Jurkat, Clone E6-1 (cell line): ENCODE data around the gene COL4A3.

Experiments
- DNase-seq: peaks from one replicate; pipeline ENCODE4 v3.0.0-alpha.2; 2011; ENCODE audit warnings: low read depth, low spot score
- H3K4me3 ChIP-seq: 2 replicates; pipeline ENCODE4 v1.5.1; 2011; ENCODE audit warnings: mild to moderate bottlenecking, low read length, control low read depth, moderate library complexity

The COL4A3 gene

GRCh38 chr2:227257820-227258219, 93.4 kb downstream of the COL4A3 start:
- no peak for DNase-seq
- no peak overlapping the region for H3K4me3 ChIP-seq

DNA sequence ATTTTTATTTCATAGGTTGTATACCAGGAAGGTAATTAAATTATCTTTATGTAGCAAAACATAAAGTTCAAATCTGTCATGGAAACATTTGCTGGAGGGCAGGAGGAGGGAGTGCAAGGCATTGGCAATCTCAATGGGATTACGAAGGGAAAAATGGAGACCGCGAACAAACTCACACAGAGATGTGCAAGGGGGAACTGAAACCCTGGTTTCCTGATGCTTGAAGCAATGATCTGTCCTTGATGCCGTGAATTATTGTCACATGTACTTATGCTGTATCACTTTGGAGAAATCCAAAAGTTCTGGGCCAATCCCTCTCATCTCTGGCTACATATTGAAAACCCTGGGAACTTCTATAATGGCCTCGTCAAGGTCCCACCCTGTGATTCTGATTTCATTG, 95.6 kb downstream of the COL4A3 start:
- DNase-seq, result no peak

GRCh38 chr2:227267410-227268115, 103.1 kb downstream of the COL4A3 start:
- no peak for DNase-seq
- H3K4me3 ChIP-seq, result no peak overlapping the region

More for the DNA sequence above, 95.6 kb downstream of the COL4A3 start:
- H3K4me3 ChIP-seq, result no peak overlapping the region

GRCh38 chr2:227280895-227281294, 116.5 kb downstream of the COL4A3 start:
- DNase-seq, result no peak

GRCh38 chr2:227285741-227286236, 121.4 kb downstream of the COL4A3 start:
- no peak for DNase-seq
- no peak overlapping the region for H3K4me3 ChIP-seq

More at GRCh38 chr2:227280895-227281294, 116.5 kb downstream of the COL4A3 start:
- H3K4me3 ChIP-seq, result no peak overlapping the region

DNA sequence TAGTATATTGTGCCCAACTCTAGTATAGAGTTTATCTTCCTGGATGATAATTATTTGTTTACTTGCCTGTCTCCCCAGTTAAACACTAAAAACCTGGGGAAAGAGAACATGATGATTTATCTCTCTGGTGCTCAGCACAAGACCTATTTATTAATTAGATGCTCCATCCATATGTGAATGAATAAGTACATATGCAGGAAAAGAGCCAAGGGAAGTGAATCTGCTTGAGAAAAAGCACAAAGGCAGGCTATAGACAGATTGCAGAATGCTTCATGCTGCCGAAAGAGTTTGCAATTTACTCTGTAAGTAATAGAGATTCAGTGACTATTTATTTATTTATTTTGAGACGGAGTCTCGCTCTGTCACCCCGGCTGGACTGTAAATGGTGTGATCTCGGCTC, 123.3 kb downstream of the COL4A3 start:
- no peak overlapping the region for H3K4me3 ChIP-seq
- DNase-seq, result no peak

- H3K4me3 ChIP-seq, result no peak overlapping the region
- DNase-seq, result no peak
Observed at GRCh38 chr2:227292314-227292713, 127.9 kb downstream of the COL4A3 start.

- DNase-seq, result no peak
- no peak overlapping the region for H3K4me3 ChIP-seq
Observed at GRCh38 chr2:227293531-227293930, 129.1 kb downstream of the COL4A3 start.

DNA sequence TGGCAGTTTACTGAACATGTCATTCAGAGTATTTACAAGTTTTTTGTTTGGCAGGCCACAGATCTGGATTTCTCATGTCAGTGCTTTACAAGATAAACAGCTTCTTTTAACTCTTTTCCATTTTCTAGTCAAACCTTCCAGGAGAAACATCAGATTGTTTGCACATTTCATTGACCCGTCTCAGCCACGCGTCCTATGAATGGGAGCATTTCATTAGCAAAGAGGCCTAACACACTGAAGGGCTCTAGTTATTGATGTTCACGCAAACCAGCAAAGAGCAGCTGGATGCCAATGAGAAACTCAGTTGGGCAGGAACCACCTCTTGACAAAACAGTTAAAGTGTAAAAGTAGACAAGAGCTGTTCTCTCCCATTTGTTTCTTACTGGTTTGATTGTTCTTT, 131.4 kb downstream of the COL4A3 start:
- H3K4me3 ChIP-seq, result no peak overlapping the region
- no peak for DNase-seq

DNA sequence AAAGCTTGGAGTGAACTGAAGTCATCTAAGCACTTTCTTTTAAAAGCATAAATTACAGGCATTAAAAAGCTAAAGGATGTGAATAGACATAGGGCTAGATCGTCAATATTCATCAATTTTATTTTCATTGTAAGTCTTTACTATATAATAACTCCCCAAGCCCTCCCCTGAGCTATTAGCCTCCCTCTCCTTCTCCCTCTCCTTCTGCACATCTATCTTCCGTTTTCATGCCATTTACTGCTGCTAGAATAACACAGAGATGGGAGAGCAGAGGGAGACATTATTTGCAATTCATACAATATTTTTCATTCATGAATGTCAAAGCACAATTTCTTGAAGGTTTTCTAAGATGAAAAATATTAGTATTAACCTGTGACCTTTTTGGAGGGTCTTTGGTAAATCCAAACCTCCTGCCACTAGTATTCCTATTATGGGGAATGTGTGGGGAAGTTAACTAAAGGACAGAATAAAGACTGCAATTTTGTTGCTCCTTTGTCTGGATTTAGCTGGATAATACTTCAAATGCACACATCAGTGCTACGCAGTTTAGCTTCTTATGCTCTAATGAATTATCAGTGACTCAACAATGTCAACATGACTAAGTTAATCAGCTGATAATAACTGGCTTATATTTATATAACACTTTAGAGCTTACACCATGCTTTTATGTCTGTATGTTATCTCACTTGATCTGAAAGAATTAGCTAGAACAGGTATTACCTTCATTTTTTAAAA, 132.4 kb downstream of the COL4A3 start:
- DNase-seq, result no peak
- H3K4me3 ChIP-seq, result no peak overlapping the region

DNA sequence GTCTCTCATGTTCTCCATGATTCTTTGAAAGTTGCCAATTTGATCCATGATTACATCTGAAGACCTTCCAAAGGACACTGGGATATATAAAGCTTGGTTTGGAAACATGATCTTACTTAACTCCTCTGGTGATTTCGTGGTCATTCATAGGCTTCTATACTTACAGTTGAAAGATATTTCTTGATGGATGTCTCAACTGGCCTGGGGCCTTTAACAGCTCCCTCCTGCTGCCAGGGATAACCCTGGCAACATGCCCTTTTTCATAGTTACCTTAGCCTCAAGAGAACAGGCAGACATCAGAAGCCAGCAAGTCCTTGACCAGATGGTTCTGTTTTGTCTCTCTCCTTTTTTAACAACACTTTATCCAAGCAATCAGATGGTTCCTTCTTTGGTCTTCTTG, 137.1 kb downstream of the COL4A3 start:
- H3K4me3 ChIP-seq, result no peak overlapping the region

GRCh38 chr2:227308784-227309183, 144.4 kb downstream of the COL4A3 start:
- no peak overlapping the region for H3K4me3 ChIP-seq
- DNase-seq, result no peak

More for the DNA sequence above, 137.1 kb downstream of the COL4A3 start:
- no peak for DNase-seq

DNA sequence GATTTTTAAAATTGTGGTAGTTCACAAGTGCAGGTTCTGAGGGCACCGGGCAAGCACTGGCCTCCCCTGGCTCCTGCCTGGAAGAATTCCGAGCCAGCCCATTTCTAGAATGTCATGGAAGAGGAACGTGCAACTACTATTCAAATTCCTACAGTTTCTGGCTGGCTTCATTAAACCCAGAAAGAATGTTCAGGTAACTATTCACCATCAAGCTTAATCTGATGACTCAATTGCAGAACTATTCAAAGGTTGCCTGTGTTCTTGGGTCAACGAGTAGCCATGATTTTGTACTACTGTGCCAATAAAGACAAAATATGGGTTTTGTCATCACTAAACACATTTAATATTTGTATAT, 146.3 kb downstream of the COL4A3 start:
- H3K4me3 ChIP-seq, result no peak overlapping the region
- no peak for DNase-seq

DNA sequence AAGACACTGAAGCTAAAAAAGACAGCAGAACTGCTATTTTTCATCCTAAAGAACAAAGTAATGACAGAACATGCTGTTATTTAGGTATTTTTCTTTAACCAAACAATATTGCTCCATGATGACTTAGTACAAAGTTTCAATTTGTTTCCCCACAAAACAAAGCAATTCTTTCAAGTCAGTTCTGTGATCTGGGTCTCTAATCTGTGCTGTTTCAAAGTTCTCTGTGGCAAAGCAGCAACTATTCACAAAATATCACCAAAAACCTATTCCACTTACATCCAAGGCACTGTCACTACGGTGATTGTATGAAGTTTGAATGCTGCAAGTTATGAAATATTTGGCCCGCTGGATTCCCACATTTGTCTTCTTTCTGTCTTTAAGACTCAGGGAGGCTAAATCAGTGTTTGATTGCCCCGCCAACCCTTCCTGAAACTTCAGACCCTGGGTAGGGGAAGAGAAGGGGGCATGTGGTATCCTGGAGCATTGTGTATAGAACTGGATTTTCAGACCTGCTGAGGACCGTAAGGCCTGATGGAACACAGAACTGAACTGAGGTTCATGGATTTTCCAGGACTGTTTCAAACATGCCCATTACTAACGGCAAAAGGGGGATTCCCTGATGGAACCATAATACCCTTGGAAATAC, 147.6 kb downstream of the COL4A3 start:
- H3K4me3 ChIP-seq, result no peak overlapping the region
- no peak for DNase-seq

- no peak for DNase-seq
- no peak overlapping the region for H3K4me3 ChIP-seq
Observed at GRCh38 chr2:227312579-227312978, 148.2 kb downstream of the COL4A3 start.

DNA sequence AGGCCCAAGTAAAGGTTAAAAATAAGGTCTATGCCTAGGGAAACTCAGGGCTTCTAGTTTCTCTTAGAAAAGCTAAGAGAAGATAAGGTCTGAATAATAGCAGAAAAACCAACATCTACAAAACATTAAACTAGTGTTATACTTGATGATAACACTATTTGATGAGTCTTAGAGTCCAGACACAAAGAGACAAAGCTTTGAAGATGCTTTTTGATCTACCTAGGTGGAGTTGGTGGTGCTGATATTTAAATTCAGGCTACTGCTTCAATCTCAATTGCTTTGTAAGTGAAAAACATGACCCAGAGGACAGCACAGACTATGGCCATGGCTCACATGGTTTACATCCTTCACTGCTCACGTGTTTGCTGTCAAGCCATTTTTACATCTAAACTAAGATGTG, 148.9 kb downstream of the COL4A3 start:
- H3K4me3 ChIP-seq, result no peak overlapping the region
- DNase-seq, result no peak

DNA sequence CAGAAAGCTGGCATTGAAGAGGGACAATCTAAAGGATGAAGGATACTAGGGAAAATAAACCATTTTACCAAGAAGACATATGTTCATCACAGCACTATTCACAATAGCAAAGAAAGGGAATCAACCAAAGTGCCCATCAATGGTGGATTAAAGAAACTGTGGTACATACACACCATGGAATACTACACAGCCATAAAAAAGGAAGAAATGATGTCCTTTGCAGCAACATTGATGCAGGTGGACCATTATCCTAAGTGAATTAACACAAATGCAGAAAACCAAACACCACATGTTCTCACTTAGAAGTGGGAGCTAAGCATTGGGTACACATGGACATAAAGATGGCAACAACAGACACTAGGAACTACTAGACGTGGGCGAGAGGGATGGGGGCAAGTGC, 153.4 kb downstream of the COL4A3 start:
- H3K4me3 ChIP-seq, result no peak overlapping the region
- DNase-seq, result no peak

DNA sequence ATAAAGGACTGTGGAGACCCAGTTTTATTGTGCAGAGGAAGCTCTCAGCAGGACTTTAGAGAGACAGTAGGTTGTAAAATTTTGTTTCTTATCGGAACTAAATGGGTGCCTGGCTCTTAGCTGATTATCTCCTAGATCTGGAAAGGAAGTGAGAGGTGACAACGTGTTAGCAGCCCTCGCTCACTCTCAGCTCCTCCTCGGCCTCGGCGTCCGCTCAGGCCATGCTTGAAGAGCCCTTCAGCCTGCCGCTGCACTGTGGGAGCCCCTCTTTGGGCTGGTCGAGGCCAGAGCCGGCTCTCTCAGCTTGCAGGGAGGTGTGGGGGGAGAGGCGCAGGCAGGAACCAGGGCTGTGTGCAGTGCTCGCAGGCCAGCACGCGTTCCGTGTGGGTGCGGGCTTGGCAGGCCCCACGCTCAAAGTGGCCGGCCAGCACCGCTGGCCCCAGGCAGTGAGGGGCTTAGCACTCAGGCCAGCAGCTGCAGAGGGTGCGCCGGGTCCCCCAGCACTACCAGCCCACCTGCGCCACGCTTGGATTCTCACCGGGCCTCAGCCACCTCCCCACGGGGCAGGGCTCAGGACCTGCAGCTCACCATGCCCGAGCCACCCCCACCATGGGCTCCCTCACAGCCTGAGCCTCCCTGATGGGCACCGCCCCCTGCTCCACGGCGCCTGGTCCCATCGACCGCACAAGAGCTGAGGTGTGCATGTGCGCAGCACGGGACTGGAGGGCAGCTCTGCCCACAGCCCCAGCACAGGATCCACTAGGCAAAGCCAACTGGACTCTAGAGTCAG, 156.1 kb downstream of the COL4A3 start:
- no peak overlapping the region for H3K4me3 ChIP-seq
- DNase-seq, result no peak

DNA sequence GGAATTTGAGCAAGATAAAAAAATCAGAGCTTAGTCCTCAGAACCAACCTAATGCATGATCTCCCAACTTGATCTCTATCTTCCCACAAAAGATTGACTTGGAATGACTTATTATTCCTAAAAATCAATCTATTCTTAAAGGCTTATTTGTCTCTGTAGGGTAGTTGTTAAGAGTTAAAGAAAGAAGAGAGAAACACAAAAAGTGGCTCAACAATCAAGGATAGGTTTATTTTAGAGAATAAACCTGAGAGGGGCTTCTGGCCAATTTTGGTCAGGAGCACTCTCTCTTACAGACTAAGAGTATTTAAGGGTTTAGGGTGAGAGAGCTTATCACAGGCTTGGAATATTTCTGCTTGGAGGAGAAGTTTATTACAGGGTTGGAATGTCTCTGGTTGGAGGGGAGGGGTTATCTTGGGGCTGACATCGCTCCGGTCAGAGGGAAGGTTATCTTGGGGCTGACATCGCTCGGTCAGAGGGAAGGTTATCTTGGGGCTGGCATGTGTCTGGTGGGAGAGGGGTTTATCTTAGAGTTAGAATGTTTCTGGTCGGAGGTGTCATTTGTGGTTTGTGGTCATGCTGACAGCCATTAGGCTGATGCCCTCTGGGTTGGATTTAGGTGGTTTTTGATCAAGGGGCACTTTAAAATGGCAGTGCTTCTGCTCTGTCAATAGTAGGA, 158.2 kb downstream of the COL4A3 start:
- no peak overlapping the region for H3K4me3 ChIP-seq
- DNase-seq, result no peak
